ENCODE results near the gene CEBPE. TPM values are rescaled to one million over a fixed set of nuclear protein-coding genes. Genes with fewer than 3 reads are reported as not detected.

The CEBPE gene
- total RNA-seq, 1 experiment from 2014 or later: not detected

- no TSS peak for BruUV-seq (replicated peaks)
- no peaks in the 10 kb centered on the region for H3K4me1 Mint-ChIP-seq (ENCODE audit: low read depth, unreplicated experiment)
These were observed 28.6 kb upstream of the CEBPE start for GRCh38 chr14:23147676-23148075.

DNA sequence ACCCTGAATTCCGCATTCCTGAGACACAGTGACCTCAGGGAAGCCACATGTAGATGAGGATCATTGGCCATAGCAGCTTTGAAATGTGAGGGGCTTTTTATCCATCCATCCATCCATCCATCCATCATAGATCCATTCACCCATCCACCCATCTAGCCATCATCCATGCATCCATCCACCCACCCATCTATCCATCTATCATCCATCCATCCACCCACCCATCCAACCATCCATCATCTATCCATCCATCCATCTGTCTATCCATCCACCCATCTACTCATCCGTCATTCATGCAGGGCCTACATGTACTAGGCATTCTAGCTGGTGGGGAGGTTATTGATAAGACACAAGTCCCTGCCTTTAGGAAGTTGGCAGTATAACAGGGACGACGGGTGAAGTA lies 27.9 kb upstream of the CEBPE start:
- Mint-ChIP-seq H3K36me3 (ENCODE audit: insufficient read depth, unreplicated experiment) (no peaks in the 10 kb centered on the region), H3K27ac (ENCODE audit: unreplicated experiment) (no peak overlapping the region), H3K4me1 (ENCODE audit: low read depth, unreplicated experiment) (no peaks in the 10 kb centered on the region), H3K9me3 (ENCODE audit: low read depth, unreplicated experiment) (no peaks in the 10 kb centered on the region), H3K4me3 (ENCODE audit: low read depth, unreplicated experiment) (no peak overlapping the region), H3K27me3 (ENCODE audit: unreplicated experiment) (peaks cover 85% of the 10 kb centered on the region)
- no peak for TF ChIP-seq CTCF (IDR thresholded peaks at IDR 0.05; ENCODE audit: unreplicated experiment)
- BruUV-seq (replicated peaks): no TSS peak
- intact Hi-C loops (cut with micrococcal nuclease; ENCODE audit: unreplicated experiment): no loop called here
- CTCF ChIA-PET: no interaction called here
- no peak for DNase-seq

More at GRCh38 chr14:23147676-23148075, 28.6 kb upstream of the CEBPE start:
- no peaks in the 10 kb centered on the region for H3K36me3 Mint-ChIP-seq (ENCODE audit: insufficient read depth, unreplicated experiment)
- no peak for DNase-seq
- H3K4me3 Mint-ChIP-seq (ENCODE audit: low read depth, unreplicated experiment): no peak overlapping the region
- H3K27me3 Mint-ChIP-seq (ENCODE audit: unreplicated experiment): peaks cover 78% of the 10 kb centered on the region
- no peaks in the 10 kb centered on the region for H3K9me3 Mint-ChIP-seq (ENCODE audit: low read depth, unreplicated experiment)
- TF ChIP-seq CTCF (IDR thresholded peaks at IDR 0.05; ENCODE audit: unreplicated experiment): no peak
- no peak overlapping the region for H3K27ac Mint-ChIP-seq (ENCODE audit: unreplicated experiment)
- CTCF ChIA-PET: no interaction called here
- intact Hi-C loops (cut with micrococcal nuclease; ENCODE audit: unreplicated experiment): no loop called here

GRCh38 chr14:23146351-23146910 lies 27.4 kb upstream of the CEBPE start:
- CTCF ChIA-PET: no interaction called here
- no peaks in the 10 kb centered on the region for H3K36me3 Mint-ChIP-seq (ENCODE audit: insufficient read depth, unreplicated experiment)
- H3K27me3 Mint-ChIP-seq (ENCODE audit: unreplicated experiment): peaks cover 90% of the 10 kb centered on the region

DNA sequence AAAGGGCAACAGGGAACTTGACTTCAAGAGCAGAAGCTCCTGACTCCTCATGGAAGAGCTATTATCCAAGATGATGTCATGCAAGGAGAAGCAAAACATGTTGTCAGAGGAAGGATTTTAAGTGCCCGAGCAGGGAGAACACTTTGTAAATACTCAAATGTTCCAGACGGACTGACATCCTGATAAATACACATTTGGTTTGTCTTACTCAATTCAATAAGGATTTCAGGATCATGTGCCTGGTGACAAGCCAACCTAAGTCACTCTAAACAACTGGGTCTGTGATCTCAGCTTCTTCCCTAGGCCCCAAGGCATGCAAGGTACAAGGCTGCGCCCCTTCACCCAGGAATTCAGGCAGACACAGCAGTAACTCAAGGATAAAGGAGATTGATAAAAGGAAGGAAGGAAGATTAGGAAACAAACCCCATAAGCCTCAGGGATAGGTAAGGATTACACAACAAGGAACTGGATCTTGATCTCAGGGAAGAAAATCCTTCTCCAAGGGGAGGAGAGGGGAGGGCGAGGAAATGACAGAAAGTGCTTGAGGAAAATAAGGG lies 26.8 kb upstream of the CEBPE start:
- CTCF ChIA-PET: no interaction called here
- H3K36me3 Mint-ChIP-seq (ENCODE audit: insufficient read depth, unreplicated experiment): no peaks in the 10 kb centered on the region
- no TSS peak for BruUV-seq (replicated peaks)
- no peaks in the 10 kb centered on the region for H3K9me3 Mint-ChIP-seq (ENCODE audit: low read depth, unreplicated experiment)
- H3K27me3 Mint-ChIP-seq (ENCODE audit: unreplicated experiment): peaks cover 94% of the 10 kb centered on the region
- no peak overlapping the region for H3K27ac Mint-ChIP-seq (ENCODE audit: unreplicated experiment)
- intact Hi-C loops (cut with micrococcal nuclease; ENCODE audit: unreplicated experiment): no loop called here
- no peak for DNase-seq
- TF ChIP-seq CTCF (IDR thresholded peaks at IDR 0.05; ENCODE audit: unreplicated experiment): no peak
- H3K4me3 Mint-ChIP-seq (ENCODE audit: low read depth, unreplicated experiment): no peak overlapping the region
- no peaks in the 10 kb centered on the region for H3K4me1 Mint-ChIP-seq (ENCODE audit: low read depth, unreplicated experiment)

More at GRCh38 chr14:23146351-23146910, 27.4 kb upstream of the CEBPE start:
- DNase-seq: no peak
- no peaks in the 10 kb centered on the region for H3K9me3 Mint-ChIP-seq (ENCODE audit: low read depth, unreplicated experiment)
- H3K4me3 Mint-ChIP-seq (ENCODE audit: low read depth, unreplicated experiment): no peak overlapping the region
- no peaks in the 10 kb centered on the region for H3K4me1 Mint-ChIP-seq (ENCODE audit: low read depth, unreplicated experiment)
- H3K27ac Mint-ChIP-seq (ENCODE audit: unreplicated experiment): no peak overlapping the region
- no peak for TF ChIP-seq CTCF (IDR thresholded peaks at IDR 0.05; ENCODE audit: unreplicated experiment)
- BruUV-seq (replicated peaks): no TSS peak
- intact Hi-C loops (cut with micrococcal nuclease; ENCODE audit: unreplicated experiment): no loop called here

Data from Calu3 (cell line).